Choroid plexus epithelial cell (primary cell): ENCODE data around the gene ARFIP2.
A peak's percentile ranks its signal among the peaks of the same experiment; 100 is the strongest.

Source experiments
- DNase-seq: peaks from one replicate; pipeline ENCODE4 v3.0.0-alpha.2; 2010; ENCODE audit warnings: low read depth
- H3K4me3 ChIP-seq: 2 replicates; pipeline ENCODE4 v1.5.1; 2011; ENCODE audit warnings: low read depth, mild to moderate bottlenecking, control low read depth, low read length, moderate library complexity
- TF ChIP-seq, protein P1 (sequence below): conservative IDR thresholded peaks from 2 replicates; pipeline ENCODE4 v1.5.1; 2011; ENCODE audit warnings: low read depth, mild to moderate bottlenecking, control low read depth, inconsistent platforms, low read length, moderate library complexity

The ARFIP2 gene

DNA sequence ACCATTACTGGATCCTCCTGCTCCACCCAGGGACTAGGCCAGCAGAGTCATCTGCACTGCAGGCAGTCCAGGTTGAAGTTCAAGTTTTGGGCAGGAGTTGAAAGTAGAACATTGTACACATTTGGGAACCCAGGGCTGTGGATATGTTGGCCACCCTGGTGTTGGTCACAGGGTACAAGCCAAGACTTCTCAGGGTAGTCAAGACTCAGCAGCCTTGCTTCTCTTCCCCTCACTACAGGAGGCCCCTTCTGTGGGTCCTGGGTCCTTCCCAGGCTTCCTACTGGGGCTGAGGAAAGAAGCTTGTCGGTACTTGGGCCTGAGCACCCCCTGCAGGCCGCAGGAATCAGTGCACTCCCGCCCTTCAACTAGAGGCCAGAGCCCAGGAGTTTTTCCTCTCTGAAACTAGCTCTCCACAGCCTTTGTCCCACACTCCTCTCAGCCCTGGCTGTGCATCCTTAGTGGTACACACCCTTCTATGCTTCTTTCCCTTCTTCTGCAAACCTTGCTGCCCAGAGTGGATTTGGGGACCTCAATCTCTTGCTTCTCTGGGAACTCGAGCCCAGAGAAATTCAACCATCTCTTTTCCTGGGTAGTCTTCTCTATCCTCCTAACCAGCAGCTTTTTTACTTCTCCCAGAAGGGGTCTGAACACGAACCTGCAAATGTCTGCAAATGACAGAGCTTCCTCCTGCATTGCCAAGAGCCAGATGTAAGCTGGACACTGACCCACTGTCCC lies 37.7 kb downstream of the ARFIP2 start:
- DNase-seq, result peak; percentile 82
- TF ChIP-seq, protein P1, sequence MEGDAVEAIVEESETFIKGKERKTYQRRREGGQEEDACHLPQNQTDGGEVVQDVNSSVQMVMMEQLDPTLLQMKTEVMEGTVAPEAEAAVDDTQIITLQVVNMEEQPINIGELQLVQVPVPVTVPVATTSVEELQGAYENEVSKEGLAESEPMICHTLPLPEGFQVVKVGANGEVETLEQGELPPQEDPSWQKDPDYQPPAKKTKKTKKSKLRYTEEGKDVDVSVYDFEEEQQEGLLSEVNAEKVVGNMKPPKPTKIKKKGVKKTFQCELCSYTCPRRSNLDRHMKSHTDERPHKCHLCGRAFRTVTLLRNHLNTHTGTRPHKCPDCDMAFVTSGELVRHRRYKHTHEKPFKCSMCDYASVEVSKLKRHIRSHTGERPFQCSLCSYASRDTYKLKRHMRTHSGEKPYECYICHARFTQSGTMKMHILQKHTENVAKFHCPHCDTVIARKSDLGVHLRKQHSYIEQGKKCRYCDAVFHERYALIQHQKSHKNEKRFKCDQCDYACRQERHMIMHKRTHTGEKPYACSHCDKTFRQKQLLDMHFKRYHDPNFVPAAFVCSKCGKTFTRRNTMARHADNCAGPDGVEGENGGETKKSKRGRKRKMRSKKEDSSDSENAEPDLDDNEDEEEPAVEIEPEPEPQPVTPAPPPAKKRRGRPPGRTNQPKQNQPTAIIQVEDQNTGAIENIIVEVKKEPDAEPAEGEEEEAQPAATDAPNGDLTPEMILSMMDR, result peak; percentile 94
- no peak overlapping the region for H3K4me3 ChIP-seq

DNA sequence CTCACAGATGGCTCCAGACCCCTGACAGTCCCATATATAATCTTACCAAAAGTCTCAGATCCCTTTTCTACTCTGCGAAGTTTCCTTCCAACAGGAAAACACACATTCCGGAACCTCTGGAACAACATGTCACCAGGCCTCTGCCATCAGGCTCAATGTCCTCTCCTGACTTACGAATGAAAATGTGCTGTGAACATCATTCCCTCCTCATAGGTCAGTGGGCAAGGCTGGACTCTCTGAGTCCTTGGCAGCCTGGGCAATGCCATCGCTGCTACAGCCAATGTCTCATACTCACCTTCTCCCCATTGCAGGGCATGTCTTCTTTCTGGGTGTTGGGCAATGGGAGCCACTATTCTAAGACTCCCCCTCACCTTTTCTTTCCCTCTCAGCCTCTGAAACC lies 38.7 kb downstream of the ARFIP2 start:
- TF ChIP-seq, protein P1, result no peak
- no peak for DNase-seq
- no peak overlapping the region for H3K4me3 ChIP-seq

DNA sequence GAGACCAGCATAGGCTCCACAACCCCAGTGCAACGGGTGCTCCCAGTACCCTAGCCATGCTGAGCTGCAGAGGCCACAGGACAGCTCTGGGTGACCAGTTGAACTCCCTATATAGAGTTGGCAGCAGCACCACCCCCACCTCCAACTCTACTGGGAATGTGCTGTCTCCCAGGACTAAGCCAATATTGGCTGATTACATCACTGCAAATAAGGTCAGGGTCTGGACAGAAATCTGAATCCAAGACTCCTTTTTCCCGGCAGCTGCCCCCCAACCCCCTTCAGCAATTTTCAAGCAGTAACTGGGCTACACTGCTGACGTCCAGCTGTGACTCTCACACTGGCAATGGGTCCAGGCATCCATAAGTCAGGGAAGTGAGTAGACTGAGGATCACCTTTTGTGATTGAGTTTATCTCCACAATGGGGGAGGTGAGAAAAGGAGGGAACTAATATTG lies 40.2 kb downstream of the ARFIP2 start, which contains the start of gene HPX:
TSS of gene HPX (minus strand) at position 82 of the 453 bp plus-strand sequence. CDS start at position 58, 24 bp downstream.
- no peak for DNase-seq
- no peak within 1 kb of the TSS for H3K4me3 ChIP-seq
- TF ChIP-seq, protein P1, result no peak

DNA sequence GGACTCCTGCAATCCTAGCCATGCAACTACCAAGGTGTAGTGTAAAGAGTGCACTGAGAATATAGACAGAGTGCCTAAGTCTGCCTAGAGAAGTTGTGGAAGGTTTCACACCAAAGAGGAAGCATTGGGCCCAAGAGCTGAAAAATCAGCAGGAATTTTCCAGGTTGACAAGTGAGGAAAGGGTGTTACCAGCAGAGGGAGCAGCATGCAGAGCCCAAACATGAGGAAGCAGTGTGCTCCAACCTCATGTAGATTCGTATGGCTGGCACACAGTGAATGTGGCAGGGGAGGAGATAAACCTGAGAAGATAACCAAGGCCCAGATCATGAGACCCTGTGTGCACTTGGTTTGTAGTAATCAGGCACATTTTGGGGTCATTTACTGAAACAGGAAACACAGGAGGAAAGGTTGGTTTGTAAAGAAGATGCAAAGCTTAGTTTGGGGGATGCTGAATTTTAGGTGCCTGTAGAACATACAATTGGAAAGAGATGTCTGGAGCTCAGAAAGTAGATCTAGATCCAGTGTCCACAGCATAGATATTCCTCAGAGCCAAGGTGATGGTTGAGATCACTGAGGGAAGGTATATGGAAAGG lies 42.1 kb downstream of the ARFIP2 start:
- no peak overlapping the region for H3K4me3 ChIP-seq
- TF ChIP-seq, protein P1, result peak; percentile 92
- DNase-seq, result peak; percentile 78

DNA sequence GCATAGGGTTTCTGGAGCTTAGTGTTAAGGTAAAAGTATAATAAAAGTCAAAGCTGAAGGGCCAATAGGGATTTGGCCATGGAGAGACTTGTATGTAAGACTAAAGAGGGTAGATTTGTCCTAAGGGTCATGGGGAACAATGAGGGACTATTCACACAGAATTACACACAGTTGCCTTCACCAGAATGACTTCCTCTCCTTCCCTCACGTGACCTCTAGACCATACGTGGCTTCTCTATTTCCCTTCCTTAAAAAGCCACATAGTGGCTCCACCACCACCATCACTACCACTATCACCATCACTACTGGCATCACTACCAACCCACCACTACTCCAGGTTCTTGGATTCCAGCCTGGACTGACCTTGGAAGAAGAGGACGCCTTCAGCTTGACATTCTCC lies 43.1 kb downstream of the ARFIP2 start:
- H3K4me3 ChIP-seq, result no peak overlapping the region
- DNase-seq, result no peak
- TF ChIP-seq, protein P1, result no peak

DNA sequence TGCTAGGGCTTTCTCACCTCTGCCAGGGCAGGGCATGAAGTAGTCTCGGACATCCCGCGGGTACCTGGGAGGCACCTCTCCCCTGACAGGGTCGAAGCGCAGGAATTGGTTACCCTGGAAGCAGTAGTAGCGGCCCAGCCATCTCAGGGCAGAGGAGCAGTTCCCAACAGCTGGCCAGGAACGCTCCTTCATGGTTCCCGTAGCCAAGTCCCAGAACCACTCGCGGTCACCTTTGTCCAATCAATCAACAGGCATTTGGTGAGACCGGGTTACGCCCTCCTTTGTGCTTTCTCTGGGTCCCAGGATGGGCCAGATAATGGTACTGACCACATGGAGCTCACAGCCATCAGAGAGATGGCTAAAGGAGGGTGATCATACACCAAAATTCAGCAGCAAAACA lies 43.7 kb downstream of the ARFIP2 start:
- H3K4me3 ChIP-seq, result no peak overlapping the region
- TF ChIP-seq, protein P1, result no peak
- no peak for DNase-seq
